HUES6 (cell line): ENCODE measurements around the gene PITPNC1.
"Not testable (repeated sequence)": the region's sequence is repeated elsewhere in the genome, so short reads cannot be mapped to it uniquely, and the experiment has no call there.

Experiments
- H3K27ac ChIP-seq: 2 replicates; pipeline ENCODE4 v1.7.0; 2013; ENCODE audit warnings: low read depth, mild to moderate bottlenecking, low read length, inconsistent platforms
- H3K27me3 ChIP-seq: 2 replicates; pipeline ENCODE4 v1.6.1; 2013; ENCODE audit warnings: low read length; ENCODE audit not compliant: control insufficient read depth, insufficient read depth
- H3K36me3 ChIP-seq: 2 replicates; pipeline ENCODE4 v1.6.1; 2013; ENCODE audit warnings: low read length; ENCODE audit not compliant: control insufficient read depth, insufficient read depth
- H3K4me1 ChIP-seq: 2 replicates; pipeline ENCODE4 v1.6.1; 2013; ENCODE audit warnings: low read length; ENCODE audit not compliant: control insufficient read depth, insufficient read depth
- H3K4me3 ChIP-seq: 2 replicates; pipeline ENCODE4 v1.5.1; 2013; ENCODE audit warnings: low read depth, low read length
- H3K9ac ChIP-seq: one replicate; pipeline ENCODE4 v1.6.1; 2013; ENCODE audit warnings: mild to moderate bottlenecking, low read length
- H3K9me3 ChIP-seq: 2 replicates; pipeline ENCODE4 v1.6.1; 2013; ENCODE audit warnings: low read depth, low read length; ENCODE audit not compliant: control insufficient read depth, insufficient read depth

Gene PITPNC1

GRCh38 chr17:67480959-67481358 lies 103.9 kb downstream of the PITPNC1 start:
- H3K36me3 ChIP-seq, H3K9ac ChIP-seq, H3K27me3 ChIP-seq, H3K9me3 ChIP-seq, H3K4me3 ChIP-seq, H3K27ac ChIP-seq: not testable (repeated sequence)
- H3K4me1 ChIP-seq: peaks cover 15% of the 10 kb centered on the region; the same call in 1 of the 2 replicates

- Histone ChIP-seq H3K4me3 (no peak overlapping the region), H3K4me1 (peaks cover 15% of the 10 kb centered on the region; the same call in 1 of the 2 replicates), H3K36me3 (no peaks in the 10 kb centered on the region), H3K9ac (no peak overlapping the region), H3K9me3 (no peaks in the 10 kb centered on the region), H3K27me3 (no peaks in the 10 kb centered on the region), H3K27ac (no peak overlapping the region)
These were observed 104.7 kb downstream of the PITPNC1 start for GRCh38 chr17:67481808-67482207.

DNA sequence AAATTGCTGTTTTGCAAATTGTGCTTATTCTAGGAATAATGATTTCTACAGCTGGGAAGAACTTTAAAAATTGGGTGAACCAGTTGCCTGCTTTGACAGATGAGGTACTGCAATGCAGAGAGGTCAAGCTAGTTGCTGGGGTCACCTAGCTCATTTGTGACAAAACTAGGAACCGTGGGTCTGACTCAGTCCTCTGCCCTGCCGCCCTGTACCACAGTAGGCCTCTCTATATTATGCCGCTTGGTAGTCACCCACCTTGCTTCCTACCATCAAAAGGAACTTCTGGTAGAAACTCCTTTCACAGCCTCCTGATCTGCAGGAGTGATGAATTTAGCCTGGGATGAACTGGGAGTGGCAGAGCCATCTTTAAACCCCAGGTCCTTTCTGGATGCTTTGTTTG lies 105.7 kb downstream of the PITPNC1 start:
- Histone ChIP-seq H3K9me3 (no peaks in the 10 kb centered on the region), H3K27ac (no peak overlapping the region), H3K4me1 (peaks cover 13% of the 10 kb centered on the region; the same call in 1 of the 2 replicates), H3K36me3 (no peaks in the 10 kb centered on the region), H3K4me3 (no peak overlapping the region), H3K9ac (no peak overlapping the region), H3K27me3 (no peaks in the 10 kb centered on the region)

- Histone ChIP-seq H3K9me3 (no peaks in the 10 kb centered on the region), H3K9ac (no peak overlapping the region), H3K4me1 (no peaks in the 10 kb centered on the region), H3K27ac (no peak overlapping the region), H3K4me3 (no peak overlapping the region), H3K36me3 (no peaks in the 10 kb centered on the region), H3K27me3 (no peaks in the 10 kb centered on the region)
These were observed 107.2 kb downstream of the PITPNC1 start for GRCh38 chr17:67484261-67484660.

GRCh38 chr17:67485666-67486065 lies 108.6 kb downstream of the PITPNC1 start:
- no peak overlapping the region for H3K4me3 ChIP-seq
- H3K27ac ChIP-seq: no peak overlapping the region
- no peaks in the 10 kb centered on the region for H3K27me3 ChIP-seq
- peaks cover 8% of the 10 kb centered on the region for H3K4me1 ChIP-seq
- H3K9me3 ChIP-seq: no peaks in the 10 kb centered on the region
- no peaks in the 10 kb centered on the region for H3K36me3 ChIP-seq
- no peak overlapping the region for H3K9ac ChIP-seq

DNA sequence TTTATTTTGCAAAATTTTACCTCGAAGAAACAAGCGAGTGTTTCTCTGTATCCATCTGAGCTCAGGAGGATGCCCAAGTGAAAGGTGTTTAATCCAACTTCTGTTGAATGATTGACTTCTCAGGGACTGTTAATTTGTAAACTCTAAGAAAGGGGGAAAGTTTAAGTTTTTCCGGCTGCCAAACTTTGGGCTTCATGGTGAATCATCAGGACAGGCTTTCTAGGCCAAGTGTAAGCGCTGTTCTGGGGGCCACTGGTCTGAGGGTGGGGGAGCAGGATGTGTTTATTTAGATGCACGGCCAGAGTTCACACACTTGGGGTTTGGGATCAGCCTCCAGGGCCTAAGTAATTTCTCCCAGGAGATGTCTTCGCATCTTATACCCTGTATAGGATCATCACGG lies 110.4 kb downstream of the PITPNC1 start:
- no peak overlapping the region for H3K4me3 ChIP-seq
- H3K36me3 ChIP-seq: no peaks in the 10 kb centered on the region
- no peaks in the 10 kb centered on the region for H3K9me3 ChIP-seq
- H3K9ac ChIP-seq: no peak overlapping the region
- no peak overlapping the region for H3K27ac ChIP-seq
- peaks cover 26% of the 10 kb centered on the region for H3K4me1 ChIP-seq
- no peaks in the 10 kb centered on the region for H3K27me3 ChIP-seq

DNA sequence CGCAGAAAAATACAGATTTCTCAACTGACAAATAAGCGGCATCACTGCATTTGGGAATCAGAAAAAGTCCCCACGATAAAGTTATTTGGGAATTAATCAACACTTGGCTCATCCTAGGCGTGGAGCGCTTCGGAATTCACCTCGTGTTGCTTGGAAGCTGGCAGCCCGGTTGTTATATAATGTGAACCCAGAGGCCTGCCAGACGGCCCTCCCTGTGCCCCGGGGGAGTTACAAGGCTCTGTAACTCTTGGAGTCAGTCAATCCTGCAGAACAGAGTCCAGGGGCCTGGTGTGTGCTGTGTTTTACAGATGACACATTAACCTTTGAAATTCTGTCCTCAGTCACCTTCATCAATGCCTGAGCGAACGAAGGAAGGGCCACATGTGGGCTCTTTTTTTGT lies 111.1 kb downstream of the PITPNC1 start:
- no peaks in the 10 kb centered on the region for H3K36me3 ChIP-seq
- no peak overlapping the region for H3K9ac ChIP-seq
- H3K4me1 ChIP-seq: peaks cover 32% of the 10 kb centered on the region
- no peak overlapping the region for H3K27ac ChIP-seq
- H3K9me3 ChIP-seq: no peaks in the 10 kb centered on the region
- no peak overlapping the region for H3K4me3 ChIP-seq
- H3K27me3 ChIP-seq: no peaks in the 10 kb centered on the region

- Histone ChIP-seq H3K4me3 (no peak overlapping the region), H3K9me3 (no peaks in the 10 kb centered on the region), H3K36me3 (no peaks in the 10 kb centered on the region), H3K27ac (no peak overlapping the region), H3K9ac (no peak overlapping the region), H3K4me1 (peaks cover 36% of the 10 kb centered on the region), H3K27me3 (no peaks in the 10 kb centered on the region)
These were observed 111.7 kb downstream of the PITPNC1 start for GRCh38 chr17:67488768-67489167.

DNA sequence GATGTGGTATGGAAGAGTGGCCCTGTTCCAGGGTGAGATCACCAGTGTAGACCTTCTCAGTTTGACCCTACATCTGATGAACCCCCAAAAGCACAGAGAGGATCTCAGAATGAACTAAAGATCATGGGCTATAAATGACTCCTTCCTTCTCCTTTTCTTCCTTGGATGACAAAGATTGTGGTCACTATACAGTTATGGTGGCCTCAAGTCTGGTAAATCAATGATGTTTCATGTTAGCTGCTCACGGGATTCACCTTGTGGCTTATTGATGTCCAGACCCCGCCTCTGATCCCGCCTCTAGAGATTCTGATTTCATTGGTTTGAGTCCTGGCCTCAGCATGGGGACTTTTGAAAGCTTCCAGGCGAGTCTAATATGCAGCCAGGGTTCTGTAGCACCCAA lies 112.2 kb downstream of the PITPNC1 start:
- Histone ChIP-seq H3K9ac (no peak overlapping the region), H3K4me3 (no peak overlapping the region), H3K4me1 (peaks cover 36% of the 10 kb centered on the region), H3K27me3 (no peaks in the 10 kb centered on the region), H3K9me3 (no peaks in the 10 kb centered on the region), H3K27ac (no peak overlapping the region), H3K36me3 (no peaks in the 10 kb centered on the region)

GRCh38 chr17:67490471-67490870 lies 113.4 kb downstream of the PITPNC1 start:
- Histone ChIP-seq H3K27ac (peak overlapping the region; percentile 59; the same call in 1 of the 2 replicates), H3K27me3 (no peaks in the 10 kb centered on the region), H3K36me3 (no peaks in the 10 kb centered on the region), H3K4me1 (peaks cover 36% of the 10 kb centered on the region), H3K9ac (peak overlapping the region; percentile 31), H3K4me3 (peak overlapping the region; percentile 21; the same call in 1 of the 2 replicates), H3K9me3 (peaks cover 1% of the 10 kb centered on the region; the same call in 1 of the 2 replicates)

DNA sequence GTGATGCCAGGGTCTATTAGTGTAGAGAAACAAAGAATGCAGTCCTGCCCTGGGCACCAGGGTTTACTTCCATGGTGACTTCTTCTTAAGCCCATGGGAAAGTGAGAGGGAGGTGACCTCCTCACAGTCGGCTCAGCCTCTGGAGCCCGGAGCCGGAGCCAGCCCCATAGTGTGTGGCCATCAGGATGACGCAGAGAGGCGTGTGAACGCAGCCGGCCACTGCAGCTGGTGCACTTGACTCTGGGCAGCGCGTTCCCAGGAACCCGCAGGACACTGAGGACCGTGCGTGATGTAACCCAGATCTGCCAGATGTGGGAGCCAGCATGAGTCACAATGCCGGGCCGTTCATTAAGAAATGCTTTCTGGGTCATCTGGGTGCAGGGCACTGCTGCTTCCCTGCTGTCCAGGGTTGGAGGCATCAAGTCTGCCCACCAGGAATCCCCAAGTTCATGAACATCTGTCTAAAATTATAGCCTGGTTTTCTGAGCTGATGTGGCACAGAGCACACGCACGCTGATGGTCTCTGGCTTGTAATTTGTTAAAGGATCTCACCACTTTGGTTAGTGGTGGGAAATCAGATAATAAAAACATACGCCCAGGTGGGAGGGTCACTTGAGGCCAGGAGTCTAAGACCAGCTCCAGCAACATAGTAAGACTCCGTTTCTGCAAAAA lies 114.1 kb downstream of the PITPNC1 start:
- no peaks in the 10 kb centered on the region for H3K36me3 ChIP-seq
- H3K9ac ChIP-seq: peak overlapping the region; percentile 31
- H3K27me3 ChIP-seq: no peaks in the 10 kb centered on the region
- peaks cover 36% of the 10 kb centered on the region for H3K4me1 ChIP-seq
- peak overlapping the region; percentile 59; the same call in 1 of the 2 replicates for H3K27ac ChIP-seq
- peaks cover 4% of the 10 kb centered on the region; the same call in 1 of the 2 replicates for H3K9me3 ChIP-seq
- peak overlapping the region; percentile 21; the same call in 1 of the 2 replicates for H3K4me3 ChIP-seq
